Adipose tissue (tissue), 3 donors: Measurements from ENCODE around the gene CDK11B. TPM values are rescaled to one million over a fixed set of nuclear protein-coding genes. Genes with fewer than 3 reads are reported as not detected.
"Not testable (repeated sequence)": the region's sequence is repeated elsewhere in the genome, so short reads cannot be mapped to it uniquely, and the experiment has no call there.

Experiments
- H3K27ac ChIP-seq: one replicate; pipeline ENCODE4 v1.5.1; 2013; ENCODE audit warnings: low read depth, low read length
- WGBS, 3 donors: extraction: QIAGEN DNeasy Blood & Tissue Kit; methylation state at CpG; one replicate each; pipeline ENCODE4 v1.1.7; 2013; 5-methylcytosine and 5-hydroxymethylcytosine counted together
- polyA plus RNA-seq, 3 donors: library from polyadenylated mRNA; stranded (reverse); fragments of 200-250 nt; gene quantifications; one replicate each; pipeline ENCODE4 v1.2.3, GENCODE V29; 2013
- donor health status: healthy with polysubstance abuse.
- donor health status: Bipolar disorder and iron deficiency.
- donor health status: healthy.

The CDK11B gene
- polyA plus RNA-seq, 3 donors, result 17.6 to 35.4 (median 26.6) TPM

GRCh38 chr1:1687846-1688245 is 29.0 kb upstream of the CDK11B start:
- WGBS, 3 donors, result 83 to 96% (median 93%) methylated on average over 9 of the region's 9 CpGs
- no peak overlapping the region for H3K27ac ChIP-seq

- WGBS, 3 donors, result 82 to 90% (median 87%) methylated on average over 27 to 28 of the region's 28 CpGs
- no peak overlapping the region for H3K27ac ChIP-seq
Observed at GRCh38 chr1:1684031-1684681, 25.4 kb upstream of the CDK11B start.

- 62 to 76% (median 74%) methylated on average over 26 of the region's 26 CpGs for WGBS, 3 donors
- no peak overlapping the region for H3K27ac ChIP-seq
Observed at GRCh38 chr1:1683104-1683905, 24.5 kb upstream of the CDK11B start.

- no peak overlapping the region for H3K27ac ChIP-seq
- 39 to 84% (median 76%) methylated on average over 11 of the region's 11 CpGs for WGBS, 3 donors
Observed at GRCh38 chr1:1680912-1681273, 22.1 kb upstream of the CDK11B start.

- H3K27ac ChIP-seq, result no peak overlapping the region
- WGBS, 3 donors, result 77 to 95% (median 90%) methylated on average over 31 to 32 of the region's 32 CpGs
Observed at GRCh38 chr1:1680031-1680911, 21.5 kb upstream of the CDK11B start.

- 47 to 76% (median 66%) methylated on average over 24 of the region's 24 CpGs for WGBS, 3 donors
- no peak overlapping the region for H3K27ac ChIP-seq
Observed at GRCh38 chr1:1678581-1679380, 20.0 kb upstream of the CDK11B start.

- 53 to 79% (median 55%) methylated on average over 38 to 39 of the region's 39 CpGs for WGBS, 3 donors
- no peak overlapping the region for H3K27ac ChIP-seq
Observed at GRCh38 chr1:1677718-1678580, 19.1 kb upstream of the CDK11B start.

GRCh38 chr1:1676087-1676486 is 17.3 kb upstream of the CDK11B start:
- H3K27ac ChIP-seq, result not testable (repeated sequence)
- WGBS, 3 donors, result 80 to 83% (median 82%) methylated on average over 3 to 10 of the region's 21 CpGs

GRCh38 chr1:1675218-1675617 is 16.4 kb upstream of the CDK11B start:
- WGBS, 3 donors, result 90 to 95% (median 95%) methylated on average over 7 to 11 of the region's 18 CpGs
- not testable (repeated sequence) for H3K27ac ChIP-seq

GRCh38 chr1:1674806-1675205 is 16.0 kb upstream of the CDK11B start:
- WGBS, 3 donors, result 77 to 89% (median 84%) methylated on average over 13 to 21 of the region's 21 CpGs
- H3K27ac ChIP-seq, result not testable (repeated sequence)

- WGBS, 3 donors, result 92 to 96% (median 95%) methylated on average over 25 of the region's 25 CpGs
- no peak overlapping the region for H3K27ac ChIP-seq
Observed at GRCh38 chr1:1672181-1672965, 13.6 kb upstream of the CDK11B start.

GRCh38 chr1:1671365-1672119 is 12.7 kb upstream of the CDK11B start:
- WGBS, 3 donors, result 87 to 91% (median 90%) methylated on average over 27 of the region's 27 CpGs
- no peak overlapping the region for H3K27ac ChIP-seq

GRCh38 chr1:1670866-1671265 is 12.1 kb upstream of the CDK11B start:
- 91 to 92% (median 92%) methylated on average over 24 of the region's 24 CpGs for WGBS, 3 donors

GRCh38 chr1:1669468-1670440 is 10.9 kb upstream of the CDK11B start:
- no peak overlapping the region for H3K27ac ChIP-seq
- 91 to 94% (median 91%) methylated on average over 42 to 43 of the region's 43 CpGs for WGBS, 3 donors

More at GRCh38 chr1:1670866-1671265, 12.1 kb upstream of the CDK11B start:
- H3K27ac ChIP-seq, result no peak overlapping the region

GRCh38 chr1:1666526-1666925 is 7.7 kb upstream of the CDK11B start:
- WGBS, 3 donors, result 95 to 97% (median 97%) methylated on average over 15 of the region's 15 CpGs

More at GRCh38 chr1:1666526-1666925, 7.7 kb upstream of the CDK11B start:
- no peak overlapping the region for H3K27ac ChIP-seq
